Fibroblast of lung (primary cell): ENCODE results near the gene SIRPB1.

Source experiments
- CTCF ChIP-seq, 2 donors: IDR thresholded peaks in 1 of 2; conservative IDR thresholded peaks in 1 of 2; 1 replicate in 1 of 2; 2 replicates in 1 of 2; pipeline ENCODE4 v1.5.1; 2011 to 2012; ENCODE audit warnings: low read length in 2 of 2, control low read depth in 1 of 2, inconsistent platforms in 1 of 2, low read depth in 1 of 2, mild to moderate bottlenecking in 1 of 2
- EZH2 ChIP-seq: IDR thresholded peaks from 2 replicates; pipeline ENCODE4 v1.5.1; 2012; ENCODE audit warnings: low read length, control low read depth, mild to moderate bottlenecking; ENCODE audit errors: missing control alignments

GRCh38 chr20:1630186-1630585 is 10.4 kb upstream of the SIRPB1 start:
- TF ChIP-seq EZH2 (no peak), CTCF (conservative IDR thresholded peaks at IDR 0.05 in 1 of 2, IDR thresholded peaks at IDR 0.05 in 1 of 2; ENCODE audit: low read depth in 1 of 2, low read length in 2 of 2) (no peak)
